ENCODE results near the gene NRXN3.
"Not testable (repeated sequence)": the region's sequence is repeated elsewhere in the genome, so short reads cannot be mapped to it uniquely, and the experiment has no call there.

NRXN3 gene

DNA sequence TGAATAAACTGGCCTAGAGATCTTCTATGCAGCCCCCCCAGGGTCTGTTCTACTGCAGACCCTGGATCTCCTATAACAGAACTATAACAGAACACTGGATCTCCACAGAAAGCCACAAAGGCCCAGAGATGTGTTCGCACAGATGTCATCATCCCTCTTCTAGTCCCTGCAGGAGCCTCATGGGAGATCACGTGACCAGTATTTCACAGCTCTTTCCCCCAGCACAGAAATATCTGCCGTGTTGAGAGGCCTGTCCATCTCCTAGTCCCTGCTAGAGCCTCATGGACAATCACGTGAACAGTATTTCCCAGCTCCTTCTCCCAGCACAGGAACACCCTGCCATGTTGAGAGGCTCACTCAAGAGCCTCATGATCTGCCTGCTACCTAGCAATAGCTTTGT, 331.7 kb downstream of the NRXN3 start:
- no peak for DNase-seq

DNA sequence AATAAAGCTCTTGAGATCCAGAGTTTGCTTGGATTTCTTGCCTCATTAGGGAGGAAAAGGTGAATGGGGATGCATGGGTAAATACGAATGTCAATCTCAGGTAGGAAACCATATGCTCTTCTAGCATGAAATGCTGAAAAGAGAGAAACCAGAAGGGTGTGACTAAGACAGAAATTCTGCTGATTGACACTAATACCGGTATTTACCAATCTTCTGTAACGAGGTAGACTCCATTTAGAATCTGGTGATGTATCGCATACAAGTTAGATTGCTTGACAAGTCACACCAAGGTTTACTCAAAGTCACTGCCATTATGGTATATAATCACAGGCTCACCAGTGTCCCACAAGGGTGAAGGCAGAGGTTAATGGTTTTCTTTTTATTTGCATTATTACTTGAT, 337.9 kb downstream of the NRXN3 start:
- DNase-seq = no peak

DNA sequence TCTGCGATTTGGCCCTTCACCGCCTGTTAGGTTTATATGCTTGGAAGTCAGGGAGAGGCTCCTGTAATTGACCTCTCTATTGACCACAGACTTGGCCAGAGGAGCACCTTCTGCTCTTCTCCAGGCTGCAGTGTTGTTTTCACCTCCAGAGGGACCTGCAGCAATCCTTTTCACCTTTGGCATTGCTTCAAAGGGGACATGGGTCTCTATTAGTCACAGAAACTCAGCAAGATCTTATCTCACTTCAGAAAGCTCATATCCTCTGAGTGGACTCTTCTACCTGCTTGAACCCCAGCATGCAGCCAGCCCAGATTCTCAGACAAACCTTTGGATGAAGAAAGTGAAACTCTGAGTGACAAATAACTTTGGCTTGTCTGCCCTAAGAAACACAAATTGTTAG, 339.3 kb downstream of the NRXN3 start:
- no peak for DNase-seq

DNA sequence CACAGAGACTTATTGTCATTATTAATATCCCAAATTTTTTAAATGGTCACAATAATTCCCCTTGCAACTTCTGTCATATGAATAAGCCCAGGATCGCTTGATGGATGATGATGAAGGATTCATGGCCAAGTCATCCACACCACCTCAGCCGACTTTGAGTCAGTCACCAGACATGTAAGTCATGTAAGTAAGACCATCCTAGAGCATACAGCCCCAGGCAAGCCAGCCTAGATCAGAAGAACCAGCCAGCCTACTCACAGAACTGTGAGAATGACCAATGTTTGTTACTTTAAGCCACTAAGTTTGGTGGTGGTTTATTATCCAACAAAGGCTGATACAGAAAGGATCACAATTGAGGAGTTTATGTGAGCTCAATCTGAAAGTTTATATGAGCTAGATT, 341.8 kb downstream of the NRXN3 start:
- DNase-seq = no peak

DNA sequence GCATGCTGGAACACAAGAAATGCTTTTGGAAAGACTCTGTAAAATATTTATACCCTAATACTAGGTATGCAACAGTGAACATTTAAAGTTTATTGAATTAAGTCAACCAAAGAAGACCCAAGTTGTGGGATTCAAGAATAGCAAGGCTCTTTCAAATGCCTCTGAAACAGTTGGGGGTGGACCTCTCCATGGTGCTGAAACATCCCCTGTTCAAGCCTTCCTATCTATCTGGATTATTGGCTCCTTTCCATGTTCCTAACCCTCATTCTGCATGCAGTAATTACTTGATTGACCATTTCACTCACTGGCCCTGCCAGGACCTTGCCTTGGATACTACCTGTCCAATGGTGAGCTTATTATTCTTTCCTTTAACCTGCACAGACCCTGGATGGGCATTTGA, 349.7 kb downstream of the NRXN3 start:
- DNase-seq = no peak

DNA sequence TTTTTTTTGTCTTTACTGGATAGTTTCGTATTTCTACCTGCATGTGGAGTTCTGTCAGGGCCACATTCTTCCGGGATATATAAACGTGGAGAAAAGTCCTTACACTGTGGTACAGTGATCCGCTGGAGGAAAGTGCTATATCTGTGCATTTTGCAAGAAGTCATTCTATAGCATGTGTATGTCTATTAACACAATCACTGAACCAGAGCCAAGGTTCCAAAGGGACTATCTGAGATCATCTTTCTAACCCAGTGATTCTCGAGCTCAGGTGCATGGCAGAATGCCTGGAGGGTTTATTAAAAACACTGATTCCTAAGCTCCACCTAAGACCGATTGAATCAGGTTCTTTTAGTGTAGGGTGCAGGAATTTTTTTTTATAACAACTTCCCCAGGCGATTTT, 354.0 kb downstream of the NRXN3 start:
- DNase-seq = no peak

DNA sequence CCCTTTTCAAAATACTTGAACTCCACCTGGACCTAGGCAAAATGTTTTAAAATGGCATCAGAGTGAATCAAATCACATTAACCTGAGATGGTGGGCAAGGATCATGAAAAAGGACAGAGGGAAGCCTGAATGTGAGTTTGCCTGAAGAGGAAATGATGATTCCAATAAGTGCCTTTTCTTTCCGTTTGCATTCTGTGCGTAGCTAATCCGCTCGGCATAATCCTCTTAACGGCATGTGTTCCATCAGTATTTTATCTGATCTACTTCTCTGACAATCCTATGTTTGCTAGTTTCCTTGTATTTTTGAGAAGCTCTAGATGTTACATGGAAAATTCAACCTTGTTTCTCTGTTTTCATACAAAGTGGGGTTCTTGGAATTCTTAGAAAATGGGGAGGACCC, 354.6 kb downstream of the NRXN3 start:
- no peak for DNase-seq

DNA sequence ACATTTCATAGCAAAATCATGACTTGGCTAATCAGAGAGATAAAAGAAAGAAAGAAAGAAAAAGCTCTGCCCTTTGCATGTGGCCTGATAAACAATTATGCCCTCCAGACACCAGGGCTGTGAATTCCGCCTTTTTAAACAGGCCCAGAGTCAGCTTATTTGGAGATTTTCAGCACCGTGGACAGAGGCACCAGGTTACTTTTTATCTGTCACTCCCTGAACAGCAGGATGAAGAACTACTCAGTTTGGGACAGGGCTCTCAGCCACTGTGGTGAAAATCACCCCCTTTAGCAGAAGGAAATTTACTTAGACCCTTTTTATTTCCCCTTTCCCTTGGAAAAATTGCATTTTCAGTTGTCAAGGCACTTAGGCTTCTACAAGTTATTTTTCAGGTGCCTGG, 359.9 kb downstream of the NRXN3 start:
- DNase-seq = no peak

DNA sequence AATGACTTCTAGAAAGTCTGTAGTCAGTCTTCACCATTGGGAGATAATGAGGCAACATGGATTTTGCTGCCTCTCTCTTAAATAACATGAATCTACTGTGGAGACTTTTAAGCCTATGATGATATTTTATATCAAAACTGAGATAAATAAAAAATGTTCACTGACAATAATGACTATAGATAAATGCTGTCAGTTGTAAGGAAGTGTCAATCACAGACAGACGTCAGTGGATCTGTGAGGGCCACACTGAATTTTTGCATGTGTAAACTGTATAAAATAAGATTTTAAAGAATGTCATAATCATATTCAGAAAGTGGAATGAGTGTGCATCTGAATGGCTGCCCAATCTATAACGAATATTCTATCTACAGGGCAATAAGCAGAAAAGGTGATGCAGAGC, 364.0 kb downstream of the NRXN3 start:
- no peak for DNase-seq

DNA sequence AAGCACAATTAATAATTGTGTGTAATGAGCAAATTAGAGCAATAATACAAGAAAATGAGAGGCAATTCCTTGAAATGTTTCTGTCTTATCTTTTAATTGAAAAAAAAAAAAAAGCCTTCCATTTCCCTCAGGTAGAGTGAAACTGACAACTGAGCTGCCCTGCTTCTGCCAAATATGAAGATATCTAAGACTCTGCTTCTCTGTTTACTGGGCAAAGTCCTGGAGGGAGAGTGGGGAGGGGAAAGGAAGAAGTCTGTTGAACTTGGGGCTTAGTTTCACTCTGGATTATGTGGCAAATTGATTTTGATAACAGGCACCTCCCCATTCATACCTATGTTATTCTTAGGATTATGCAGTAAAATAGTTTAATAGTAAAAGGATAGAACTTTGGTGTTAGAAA, 364.9 kb downstream of the NRXN3 start:
- no peak for DNase-seq

DNA sequence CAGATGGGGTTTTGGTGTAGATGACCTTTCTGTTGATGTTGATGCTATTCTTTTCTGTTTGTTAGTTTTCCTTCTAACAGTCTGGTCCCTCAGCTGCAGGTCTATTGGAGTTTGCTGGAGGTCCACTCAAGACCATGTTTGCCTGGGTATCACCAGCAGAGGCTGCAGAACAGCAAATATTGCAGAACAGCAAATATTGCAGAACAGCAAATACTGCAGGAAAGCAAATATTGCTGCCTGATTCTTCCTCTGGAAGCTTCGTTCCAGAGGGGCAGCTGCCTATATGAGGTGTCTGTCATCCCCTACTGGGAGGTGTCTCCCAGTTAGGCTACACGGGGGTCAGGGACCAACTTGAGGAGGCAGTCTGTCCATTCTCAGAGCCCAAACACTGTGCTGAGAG, 371.6 kb downstream of the NRXN3 start:
- DNase-seq = not testable (repeated sequence)

DNA sequence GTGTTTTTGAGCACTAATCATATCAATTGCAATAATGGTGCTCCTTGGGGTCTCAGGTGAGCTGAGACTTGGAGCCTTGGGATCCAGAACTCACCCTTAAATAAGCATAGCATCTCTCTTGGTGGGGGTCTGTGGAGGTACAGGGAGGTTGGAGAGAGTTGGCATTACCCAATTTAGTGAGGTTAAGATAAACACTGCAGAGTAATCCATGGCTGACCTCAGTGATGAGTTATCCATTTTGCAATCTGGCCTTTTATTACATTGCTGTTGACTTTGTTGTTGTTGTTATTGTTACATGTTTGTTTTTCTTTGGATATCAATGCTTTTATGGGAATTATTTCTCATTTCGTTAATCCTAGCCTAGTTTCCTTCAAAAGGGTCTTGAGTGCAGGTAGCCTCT, 373.3 kb downstream of the NRXN3 start:
- DNase-seq = no peak

DNA sequence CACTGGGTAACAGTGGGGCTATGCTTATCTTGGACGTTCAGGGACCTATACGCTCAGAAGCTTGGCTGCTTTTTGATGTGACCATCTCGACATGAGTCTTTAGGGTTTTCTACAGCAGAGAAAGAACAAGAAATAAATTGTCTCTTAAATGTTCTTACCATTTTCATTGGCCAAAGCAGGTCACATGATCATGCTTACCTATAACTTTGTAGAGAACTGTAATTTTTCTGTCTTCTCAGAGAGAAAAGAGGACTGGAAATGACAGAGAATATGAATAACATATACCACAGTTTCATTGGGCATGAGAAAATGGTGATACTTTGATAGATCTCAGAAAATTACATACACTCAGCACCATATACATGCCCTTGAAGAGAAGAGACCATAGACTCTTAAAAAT, 390.9 kb downstream of the NRXN3 start:
- no peak for DNase-seq

DNA sequence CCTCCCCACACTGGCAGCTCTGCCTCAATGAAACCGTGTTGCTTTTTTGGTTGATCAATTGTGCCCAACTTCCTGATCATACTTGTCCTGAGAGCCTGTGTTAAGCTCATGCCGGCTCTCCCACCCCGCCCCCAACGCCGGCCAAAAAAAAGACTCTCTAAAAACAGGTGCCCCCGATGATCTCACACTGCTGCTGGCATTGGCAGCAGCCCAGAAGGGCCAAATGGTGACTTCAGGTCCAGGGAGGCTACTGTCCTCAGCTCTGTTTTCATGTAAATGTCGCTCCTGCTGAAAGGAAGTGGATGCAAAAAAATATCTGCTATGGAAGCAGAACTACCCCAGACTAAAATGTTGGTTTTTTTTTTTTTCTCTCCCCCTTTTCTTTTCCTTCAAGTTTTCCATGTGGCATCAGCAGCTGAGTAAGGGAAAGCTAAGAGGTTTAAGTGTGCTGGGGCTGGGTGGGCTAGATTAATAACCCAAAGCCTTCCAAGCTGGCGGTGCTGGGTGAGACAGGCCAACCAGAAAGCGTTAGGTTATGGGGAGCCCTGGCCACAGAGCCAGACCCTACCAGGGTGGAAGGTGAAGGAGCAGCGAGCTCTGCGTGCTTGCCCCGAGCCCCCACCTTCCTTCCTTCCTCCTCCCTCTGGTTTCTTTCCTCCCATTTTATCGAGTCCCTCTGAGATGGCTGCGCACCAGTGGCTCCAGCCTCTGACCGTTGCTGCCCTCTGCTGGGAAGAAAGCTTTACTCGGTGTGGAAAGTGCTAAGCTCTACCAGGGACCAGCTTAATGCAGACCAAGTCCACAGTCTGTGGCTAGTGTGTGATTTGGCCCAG, 396.1 kb downstream of the NRXN3 start:
- DNase-seq = peak; percentile 84

DNA sequence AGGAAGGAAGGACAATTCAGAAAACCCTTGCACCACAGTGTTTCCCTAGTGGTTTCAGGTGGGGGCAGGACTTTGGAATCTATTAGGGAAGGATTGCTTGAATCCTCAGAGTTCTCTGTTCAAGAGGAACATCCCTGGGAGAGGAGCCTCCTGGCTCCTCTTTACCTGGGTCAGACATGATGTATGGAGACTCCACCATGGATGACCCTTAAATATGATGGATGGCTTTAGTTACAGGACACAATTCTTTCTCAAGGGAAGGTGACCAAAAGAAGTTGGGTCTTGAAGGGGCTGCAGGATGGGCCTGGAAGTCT, 396.6 kb downstream of the NRXN3 start:
- DNase-seq = no peak

DNA sequence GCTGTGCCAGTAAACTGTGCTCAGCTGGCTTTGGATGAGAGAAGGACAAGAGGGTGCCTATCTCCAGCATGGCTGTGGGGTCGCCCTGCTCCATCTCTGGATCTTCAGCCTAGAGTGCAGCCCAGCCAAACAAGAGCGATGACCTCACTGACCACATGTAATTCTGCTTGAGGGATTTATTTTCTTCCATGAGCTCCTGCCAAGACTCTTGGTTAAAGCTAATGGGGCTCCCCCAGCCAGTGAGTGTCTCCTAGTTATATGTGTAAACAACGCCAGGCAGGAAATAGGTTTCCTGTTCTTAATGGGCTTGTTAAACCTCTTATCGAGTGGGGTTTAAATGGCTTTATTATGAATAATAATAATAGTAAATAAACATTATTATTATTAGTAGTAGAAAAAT, 397.2 kb downstream of the NRXN3 start:
- peak; percentile 87 for DNase-seq

DNA sequence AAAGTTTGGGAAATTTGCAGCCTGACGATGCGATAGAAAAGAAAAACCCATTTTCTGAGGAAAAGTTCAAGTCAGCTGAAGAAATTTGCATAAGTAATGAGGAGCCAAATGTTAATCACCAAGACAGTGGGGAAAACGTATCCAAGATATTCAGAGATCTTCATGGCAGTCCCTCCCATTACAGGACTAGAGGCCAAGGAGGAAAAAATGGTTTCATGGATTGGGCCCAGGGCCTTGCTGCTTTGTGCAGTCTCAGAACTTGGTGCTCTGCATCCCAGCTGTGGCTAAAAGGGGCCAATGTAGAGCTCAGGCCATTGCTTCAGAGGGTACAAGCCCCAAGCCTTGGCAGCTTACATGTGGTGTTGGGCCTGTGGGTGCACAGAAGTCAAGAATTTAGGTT, 403.6 kb downstream of the NRXN3 start:
- DNase-seq = not testable (repeated sequence)

DNA sequence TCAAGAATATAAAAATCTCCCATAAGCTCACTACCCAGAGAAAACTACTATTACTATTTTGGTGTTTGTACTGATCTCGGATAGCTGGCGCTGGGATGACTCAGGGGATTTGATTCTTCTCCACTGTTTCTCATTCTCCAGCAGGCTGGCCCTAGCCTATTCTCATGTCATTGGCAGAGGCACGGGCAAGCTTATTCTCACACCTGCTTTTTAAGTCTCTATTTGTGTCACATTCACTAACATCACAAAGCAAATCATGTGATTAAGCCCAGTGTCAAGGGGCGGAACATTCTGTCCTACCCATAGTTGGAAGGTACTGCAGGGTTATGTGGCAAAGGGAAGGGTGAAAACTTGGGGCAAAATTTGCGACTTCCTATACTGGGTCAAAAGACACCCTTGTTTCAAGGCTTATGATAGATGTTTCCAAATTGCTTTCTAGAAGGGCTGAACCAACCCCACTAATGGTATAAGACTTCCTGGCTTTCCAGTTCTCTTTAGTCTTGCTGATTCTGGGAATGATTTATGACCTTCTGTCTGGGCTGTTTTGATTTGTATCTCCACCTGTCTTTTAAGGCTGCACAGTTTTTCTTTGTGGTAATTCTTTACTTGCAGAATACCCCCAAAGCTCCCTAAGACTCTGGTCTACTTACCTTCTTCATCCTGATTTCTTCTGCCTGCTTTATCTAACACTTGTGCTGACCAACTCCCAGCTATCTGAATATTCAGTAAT, 406.4 kb downstream of the NRXN3 start:
- no peak for DNase-seq

DNA sequence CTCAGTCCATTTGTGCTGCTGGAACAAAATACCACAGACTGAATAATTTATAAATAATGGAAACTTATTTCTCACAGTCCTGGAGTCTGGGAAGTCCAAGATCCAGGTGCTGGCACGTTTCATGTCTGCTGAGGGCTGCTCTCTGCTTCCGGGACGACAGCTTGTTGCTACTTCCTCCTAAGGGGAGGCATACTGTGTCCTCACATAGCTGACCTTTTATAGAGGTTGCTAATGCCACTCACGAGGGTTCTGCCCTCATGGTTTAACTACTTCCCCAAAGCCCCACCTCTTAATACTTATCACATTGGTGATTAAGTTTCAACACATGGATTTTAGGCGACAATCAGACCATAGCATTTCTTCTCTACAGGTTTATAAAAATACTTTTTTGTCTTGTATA, 411.1 kb downstream of the NRXN3 start:
- no peak for DNase-seq

DNA sequence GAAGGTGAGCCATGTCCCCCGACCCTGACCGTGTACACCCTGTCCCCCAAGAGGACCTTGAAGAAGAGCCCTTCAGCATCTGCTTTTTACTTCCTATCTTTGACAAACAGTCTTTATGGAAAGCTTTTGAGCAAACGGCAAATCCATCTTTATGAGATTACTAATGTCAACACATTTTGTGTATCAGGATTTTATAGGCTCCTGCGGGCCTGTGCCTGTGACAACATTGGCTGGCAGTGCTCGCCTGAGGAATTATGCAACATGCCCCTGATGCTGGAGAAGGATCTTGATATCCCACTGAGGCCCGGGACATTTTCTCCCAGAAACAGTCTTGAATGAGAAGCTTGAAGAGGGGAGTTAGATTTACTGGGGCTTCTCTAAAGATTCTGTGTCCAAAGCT, 416.5 kb downstream of the NRXN3 start:
- peak; percentile 59 for DNase-seq

DNA sequence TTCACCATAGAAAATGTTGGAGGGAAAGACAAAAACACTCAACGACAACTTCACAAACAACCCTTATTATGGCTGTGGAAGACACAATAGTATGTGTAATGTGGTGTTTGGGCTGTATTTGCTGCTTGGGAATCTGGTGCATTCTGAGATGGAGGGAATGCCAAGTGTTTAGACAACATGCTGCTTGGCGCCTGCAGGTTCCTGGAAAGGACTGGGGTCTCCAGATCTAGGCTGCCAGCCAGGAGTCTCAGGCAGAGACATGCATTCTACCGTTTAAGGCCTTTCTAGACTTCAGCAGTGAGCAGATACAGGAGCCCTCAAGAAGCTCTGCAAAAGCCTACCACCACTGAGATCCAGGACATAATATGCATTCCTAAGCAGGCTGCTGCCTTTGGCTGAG, 418.7 kb downstream of the NRXN3 start:
- DNase-seq = no peak

DNA sequence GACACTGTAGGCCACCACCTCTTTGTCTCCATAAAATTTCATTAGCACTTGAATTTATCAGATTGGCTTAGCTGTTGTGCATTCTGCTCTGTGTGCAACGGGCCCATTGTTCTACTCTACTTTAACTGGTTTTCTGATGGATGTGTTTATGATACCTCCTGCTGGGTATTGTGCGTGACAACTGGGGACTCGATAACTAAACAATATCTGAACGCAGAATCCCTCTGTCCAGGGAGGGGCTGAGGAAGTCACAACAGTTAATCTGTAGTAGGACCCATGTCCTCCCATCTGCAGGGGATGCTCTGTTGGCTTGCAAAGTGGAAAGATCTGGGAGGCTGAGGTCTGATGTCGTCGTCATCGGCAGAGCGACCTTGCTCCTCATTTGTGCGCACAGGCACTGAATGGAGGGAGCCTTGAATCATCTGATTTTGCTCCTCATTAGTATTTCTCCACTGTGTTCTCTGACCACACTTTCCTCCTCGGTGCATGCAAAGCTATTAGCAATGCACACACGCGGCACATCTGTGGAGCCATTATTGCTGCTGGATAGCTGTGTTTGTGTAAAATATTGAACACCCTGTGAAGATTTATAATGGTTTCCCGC, 422.5 kb downstream of the NRXN3 start:
- peak; percentile 88 for DNase-seq

DNA sequence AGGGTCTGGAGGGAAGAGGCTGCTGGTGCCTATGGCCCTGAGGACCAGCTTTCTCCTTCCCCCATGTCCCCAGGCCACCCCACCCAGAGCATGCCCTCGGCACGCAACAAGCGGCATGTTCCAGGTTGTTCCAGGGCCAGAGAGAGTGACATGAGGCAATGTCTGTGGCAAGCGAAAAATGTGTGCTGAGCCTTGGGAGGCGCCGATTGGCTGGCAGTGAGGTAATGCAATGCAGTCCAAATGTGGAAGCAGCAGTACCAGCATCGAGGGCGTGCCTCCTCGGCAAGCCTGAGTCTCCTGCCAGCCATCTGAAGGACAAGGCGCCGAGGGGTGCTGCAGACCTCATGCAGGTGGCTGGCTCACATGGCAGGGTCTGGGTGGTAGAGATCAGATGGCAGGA, 423.8 kb downstream of the NRXN3 start:
- no peak for DNase-seq

DNA sequence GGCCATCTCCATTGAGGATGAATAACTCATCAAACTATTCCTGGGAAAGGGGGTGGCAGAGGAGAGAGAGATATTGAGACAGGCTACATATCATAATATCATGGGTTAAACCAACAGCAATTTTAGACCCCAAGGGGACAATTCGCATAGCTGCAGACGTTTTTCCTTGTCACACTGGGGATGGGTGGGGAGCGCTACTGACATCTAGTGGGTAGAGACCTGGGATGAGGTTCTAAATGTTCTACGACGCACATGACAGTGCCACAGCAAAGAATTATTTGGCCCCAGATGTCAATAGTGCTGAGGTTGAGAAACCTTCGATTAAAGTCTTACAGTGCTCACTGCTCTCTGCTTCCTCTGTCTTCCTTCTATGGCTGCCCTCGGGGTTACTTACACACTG, 425.6 kb downstream of the NRXN3 start:
- peak; percentile 36 for DNase-seq

Measured in DMS153 (cell line).